Hepatocyte (in vitro differentiated cells): Measurements from ENCODE around the gene LRRC40.

ENCODE experiments used
- CTCF ChIP-seq: fragments of 200-600 bp; sonication (generic); IDR thresholded peaks from 2 replicates; pipeline ENCODE4 v1.5.1; 2016; ENCODE audit warnings: antibody characterized with exemption, mild to moderate bottlenecking; ENCODE audit not compliant: poor library complexity
- EZH2 ChIP-seq: fragments of 200-600 bp; sonication (generic); IDR thresholded peaks from 2 replicates; pipeline ENCODE4 v1.6.1; 2016; ENCODE audit warnings: antibody characterized with exemption, mild to moderate bottlenecking, borderline replicate concordance
- EZH2phosphoT487 ChIP-seq: fragments of 200-600 bp; sonication (generic); IDR thresholded peaks from one replicate; pipeline ENCODE4 v1.6.1; 2018; ENCODE audit warnings: antibody characterized with exemption, mild to moderate bottlenecking, low read depth, moderate library complexity; ENCODE audit not compliant: unreplicated experiment, severe bottlenecking

DNA sequence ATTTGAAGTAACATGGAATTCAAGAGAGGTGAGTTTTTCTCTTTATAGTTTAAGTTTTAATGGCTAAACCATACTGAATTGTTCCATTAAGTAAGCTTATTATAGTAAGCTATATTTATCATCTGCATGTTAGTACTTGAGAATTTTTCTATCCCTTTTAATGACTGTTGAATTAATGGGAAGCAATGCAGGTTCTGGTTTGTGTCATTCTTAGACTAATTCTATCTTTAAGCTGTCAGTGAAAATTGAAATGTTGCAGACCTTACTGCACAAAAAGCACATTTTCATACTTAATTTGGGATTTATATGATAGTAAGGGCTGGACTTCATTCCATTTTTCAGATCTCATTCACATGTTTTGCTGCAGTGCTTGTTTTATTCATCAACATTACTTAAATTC lies 41.7 kb upstream of the LRRC40 start:
- no peak for TF ChIP-seq EZH2
- no peak for TF ChIP-seq CTCF
- TF ChIP-seq EZH2phosphoT487 = no peak
